Tibial nerve (tissue), 3 donors: ENCODE data around the gene PRKAG1.

ENCODE experiments used
- POLR2A ChIP-seq, 2 donors: fragments of 450-650 bp; IDR thresholded peaks; one replicate each; pipeline ENCODE4 v1.6.1; 2017; ENCODE audit warnings: antibody characterized with exemption in 2 of 2, mild to moderate bottlenecking in 2 of 2, moderate library complexity in 2 of 2
- TF ChIP-seq, protein P1 (sequence below), 5 experiments: fragments of 200-600 bp in 3 of 5; fragments of 450-650 bp in 2 of 5; sonication (generic) in 3 of 5; IDR thresholded peaks; one replicate each; pipeline ENCODE4 v1.5.1; 2016 to 2019; ENCODE audit warnings: antibody characterized with exemption in 5 of 5, mild to moderate bottlenecking in 3 of 5, moderate library complexity in 2 of 5

DNA sequence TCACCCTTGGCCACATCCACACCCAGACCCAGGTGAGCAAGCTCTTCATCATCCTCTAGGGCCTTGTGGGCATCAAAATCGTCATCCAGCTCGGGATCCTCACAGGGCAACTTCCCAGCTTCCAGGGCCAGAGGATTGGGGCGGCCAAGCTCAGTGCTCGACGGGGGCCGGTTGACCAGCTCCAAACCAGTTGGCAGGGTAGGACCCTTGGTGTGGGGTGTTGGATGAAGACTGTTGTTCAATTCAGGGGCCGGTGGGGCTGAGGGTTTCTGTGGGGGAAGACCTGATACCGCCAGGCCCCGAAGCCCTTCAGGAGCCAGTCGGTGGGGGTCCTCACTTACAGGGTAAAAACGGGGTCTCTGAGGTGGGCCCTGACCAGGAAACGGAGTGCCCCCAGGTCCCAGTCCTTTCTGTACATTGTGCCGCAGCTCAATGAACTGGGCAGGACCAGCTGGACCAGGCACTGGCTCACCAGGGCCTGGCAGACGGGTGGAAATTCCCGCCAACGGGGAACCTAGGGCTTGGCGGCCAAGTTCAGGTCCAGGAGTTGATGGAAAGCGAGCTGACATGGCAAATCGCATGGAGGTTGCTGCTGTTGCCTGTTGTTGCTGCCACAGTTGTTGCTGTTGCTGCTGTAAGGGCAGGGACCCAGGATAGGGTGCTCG lies 19.8 kb upstream of the PRKAG1 start:
- no peak for TF ChIP-seq POLR2A (IDR thresholded peaks at IDR 0.05)
- TF ChIP-seq, protein P1, sequence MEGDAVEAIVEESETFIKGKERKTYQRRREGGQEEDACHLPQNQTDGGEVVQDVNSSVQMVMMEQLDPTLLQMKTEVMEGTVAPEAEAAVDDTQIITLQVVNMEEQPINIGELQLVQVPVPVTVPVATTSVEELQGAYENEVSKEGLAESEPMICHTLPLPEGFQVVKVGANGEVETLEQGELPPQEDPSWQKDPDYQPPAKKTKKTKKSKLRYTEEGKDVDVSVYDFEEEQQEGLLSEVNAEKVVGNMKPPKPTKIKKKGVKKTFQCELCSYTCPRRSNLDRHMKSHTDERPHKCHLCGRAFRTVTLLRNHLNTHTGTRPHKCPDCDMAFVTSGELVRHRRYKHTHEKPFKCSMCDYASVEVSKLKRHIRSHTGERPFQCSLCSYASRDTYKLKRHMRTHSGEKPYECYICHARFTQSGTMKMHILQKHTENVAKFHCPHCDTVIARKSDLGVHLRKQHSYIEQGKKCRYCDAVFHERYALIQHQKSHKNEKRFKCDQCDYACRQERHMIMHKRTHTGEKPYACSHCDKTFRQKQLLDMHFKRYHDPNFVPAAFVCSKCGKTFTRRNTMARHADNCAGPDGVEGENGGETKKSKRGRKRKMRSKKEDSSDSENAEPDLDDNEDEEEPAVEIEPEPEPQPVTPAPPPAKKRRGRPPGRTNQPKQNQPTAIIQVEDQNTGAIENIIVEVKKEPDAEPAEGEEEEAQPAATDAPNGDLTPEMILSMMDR (IDR thresholded peaks at IDR 0.05) = no peak
